H1 (cell line): ENCODE results near the gene GNG8. TPM values are rescaled to one million over a fixed set of nuclear protein-coding genes. Genes with fewer than 3 reads are reported as not detected.

Source experiments
- CTCF ChIA-PET: fragments of 300-600 bp; sonication (Branson Sonifier 250); formaldehyde crosslinking; loops from one replicate; lab custom pipeline; 2021; ENCODE audit not compliant: partially characterized antibody; lab: Charles Lee
- POLR2A ChIA-PET: fragments of 300-600 bp; sonication (Branson Sonifier 250); formaldehyde crosslinking; loops from one replicate; lab custom pipeline; 2021; ENCODE audit warnings: inconsistent platforms; ENCODE audit not compliant: partially characterized antibody; lab: Charles Lee
- DNase-seq, 2 experiments: peaks; one replicate each; pipeline versions ENCODE4 v3.0.0 to v3.0.0-alpha.2; 2010 to 2022; ENCODE audit warnings: low spot score in 2 of 2, low read depth in 1 of 2, mixed read lengths in 1 of 2
- FAIRE-seq: peaks from 2 replicates; lab custom pipeline; 2011; peaks lifted over from hg19 to GRCh38; lab: Jason Lieb, UNC
- H2AFZ ChIP-seq: 2 replicates; pipeline ENCODE4 v1.8.1; 2012; ENCODE audit warnings: low read length, inconsistent platforms
- H2AK5ac ChIP-seq: 2 replicates; pipeline ENCODE4 v1.6.1; 2013; ENCODE audit warnings: low read depth, low read length
- H2BK120ac ChIP-seq: replicated peaks from 2 replicates; pipeline ENCODE3; 2013; ENCODE audit warnings: low read depth, low read length, inconsistent platforms
- H2BK12ac ChIP-seq: 2 replicates; pipeline ENCODE4 v1.6.1; 2013; ENCODE audit warnings: low read depth, low read length
- H2BK15ac ChIP-seq: 2 replicates; pipeline ENCODE4 v1.6.1; 2013; ENCODE audit warnings: low read length
- H2BK20ac ChIP-seq: 2 replicates; pipeline ENCODE4 v1.6.1; 2013; ENCODE audit warnings: low read length
- H2BK5ac ChIP-seq: 2 replicates; pipeline ENCODE4 v1.6.1; 2013; ENCODE audit warnings: low read depth, low read length
- H3K14ac ChIP-seq: 2 replicates; pipeline ENCODE4 v1.6.1; 2013; ENCODE audit warnings: inconsistent platforms; ENCODE audit not compliant: insufficient read length
- H3K18ac ChIP-seq: 2 replicates; pipeline ENCODE4 v1.6.1; 2013; ENCODE audit warnings: low read length; ENCODE audit errors: extremely low read depth
- H3K23ac ChIP-seq: 2 replicates; pipeline ENCODE4 v1.6.1; 2013; ENCODE audit warnings: inconsistent platforms; ENCODE audit not compliant: insufficient read length
- H3K23me2 ChIP-seq: 2 replicates; pipeline ENCODE4 v1.6.1; 2013; ENCODE audit warnings: low read depth, low read length
- H3K27ac ChIP-seq: 2 replicates; pipeline ENCODE4 v1.6.1; 2011; ENCODE audit warnings: low read depth, low read length, inconsistent platforms
- H3K27me3 ChIP-seq, 4 experiments: replicated peaks in 1 of 4; 1 replicate in 1 of 4; 2 replicates in 3 of 4; pipeline versions ENCODE4 v1.6.1 to v1.8.1; 2011 to 2013; ENCODE audit warnings: low read length in 3 of 4, mild to moderate bottlenecking in 3 of 4, inconsistent platforms in 2 of 4, mixed read lengths in 2 of 4, moderate library complexity in 1 of 4; ENCODE audit not compliant: control insufficient read depth in 3 of 4, insufficient read depth in 3 of 4; ENCODE audit errors: extremely low read depth in 1 of 4
- H3K36me3 ChIP-seq, 4 experiments: 2 replicates each; pipeline versions ENCODE4 v1.6.1 to v1.8.1; 2011 to 2013; ENCODE audit warnings: mild to moderate bottlenecking in 4 of 4, low read length in 3 of 4, moderate library complexity in 2 of 4, control low read depth in 1 of 4, inconsistent platforms in 1 of 4; ENCODE audit not compliant: insufficient read depth in 4 of 4, control insufficient read depth in 2 of 4
- H3K4ac ChIP-seq: replicated peaks from 2 replicates; pipeline ENCODE3; 2013; ENCODE audit warnings: low read length, low read depth, mixed read lengths, inconsistent platforms; ENCODE audit not compliant: insufficient read length
- H3K4me1 ChIP-seq, 4 experiments: replicated peaks in 1 of 4; 1 replicate in 1 of 4; 2 replicates in 3 of 4; pipeline versions ENCODE4 v1.6.1 to v1.8.1; 2011 to 2013; ENCODE audit warnings: low read length in 3 of 4, inconsistent platforms in 2 of 4, mixed read lengths in 1 of 4; ENCODE audit not compliant: insufficient read depth in 4 of 4, control insufficient read depth in 3 of 4
- H3K4me2 ChIP-seq, 2 experiments: 2 replicates each; pipeline versions ENCODE4 v1.6.1 to v1.8.1; 2011 to 2013; ENCODE audit warnings: low read depth in 2 of 2, low read length in 2 of 2, control low read depth in 1 of 2, inconsistent platforms in 1 of 2, mild to moderate bottlenecking in 1 of 2; ENCODE audit not compliant: insufficient read depth in 1 of 2
- H3K4me3 ChIP-seq, 4 experiments: fragments of 200-600, 300-600 bp in 1 of 4; sonication (generic), shearing (Covaris generic), sonication (Bioruptor Twin) in 1 of 4; 2 replicates each; pipeline versions ENCODE4 v1.5.1 to v1.8.1; 2011 to 2016; ENCODE audit warnings: low read length in 4 of 4, low read depth in 3 of 4, control low read depth in 2 of 4, inconsistent platforms in 2 of 4, mild to moderate bottlenecking in 2 of 4, mixed read lengths in 1 of 4, moderate library complexity in 1 of 4; ENCODE audit not compliant: insufficient read depth in 2 of 4; ENCODE audit errors: extremely low read depth in 1 of 4
- H3K56ac ChIP-seq: replicated peaks from 2 replicates; pipeline ENCODE3; 2013; ENCODE audit warnings: low read depth, mild to moderate bottlenecking, mixed read lengths, low read length, inconsistent platforms; ENCODE audit not compliant: insufficient read length
- H3K79me1 ChIP-seq: 2 replicates; pipeline ENCODE4 v1.6.1; 2013; ENCODE audit warnings: low read depth, low read length, control low read depth
- H3K79me2 ChIP-seq, 2 experiments: 2 replicates each; pipeline versions ENCODE4 v1.6.1 to v1.8.1; 2012 to 2013; ENCODE audit warnings: low read length in 2 of 2, mild to moderate bottlenecking in 2 of 2, inconsistent platforms in 1 of 2; ENCODE audit not compliant: insufficient read depth in 2 of 2, control insufficient read depth in 1 of 2
- H3K9ac ChIP-seq, 4 experiments: replicated peaks in 1 of 4; 1 replicate in 1 of 4; 2 replicates in 3 of 4; pipeline versions ENCODE4 v1.6.1 to v1.8.1; 2011 to 2013; ENCODE audit warnings: low read depth in 3 of 4, low read length in 3 of 4, control low read depth in 2 of 4, mild to moderate bottlenecking in 2 of 4, moderate library complexity in 2 of 4, inconsistent platforms in 1 of 4; ENCODE audit errors: extremely low read depth in 1 of 4
- H3K9me3 ChIP-seq, 2 experiments: 2 replicates each; pipeline versions ENCODE4 v1.6.1 to v1.8.1; 2012 to 2013; ENCODE audit warnings: mild to moderate bottlenecking in 2 of 2, moderate library complexity in 2 of 2, control low read depth in 1 of 2, inconsistent platforms in 1 of 2, low read depth in 1 of 2, low read length in 1 of 2, mixed read lengths in 1 of 2; ENCODE audit not compliant: insufficient read depth in 2 of 2
- H4K20me1 ChIP-seq, 2 experiments: replicated peaks in 1 of 2; 2 replicates each; pipeline versions ENCODE3 to v1.8.1; 2011 to 2013; ENCODE audit warnings: inconsistent platforms in 2 of 2, low read length in 2 of 2, mild to moderate bottlenecking in 1 of 2; ENCODE audit not compliant: insufficient read depth in 2 of 2, control insufficient read depth in 1 of 2
- H4K5ac ChIP-seq: 2 replicates; pipeline ENCODE4 v1.6.1; 2013; ENCODE audit warnings: low read length, low read depth, mixed read lengths, inconsistent platforms; ENCODE audit not compliant: insufficient read length
- H4K8ac ChIP-seq: 2 replicates; pipeline ENCODE4 v1.8.0; 2013; ENCODE audit warnings: mild to moderate bottlenecking, moderate library complexity, low read length, inconsistent platforms; ENCODE audit not compliant: insufficient read depth; ENCODE audit errors: extremely low read depth
- H4K91ac ChIP-seq: replicated peaks from 2 replicates; pipeline ENCODE3; 2013; ENCODE audit warnings: low read length, mixed read lengths, inconsistent platforms; ENCODE audit not compliant: insufficient read length
- CHD2 ChIP-seq: IDR thresholded peaks from 2 replicates; pipeline ENCODE4 v1.6.1; 2012; ENCODE audit warnings: low read length, improper control_type of control experiment
- GTF2F1 ChIP-seq: IDR thresholded peaks from 2 replicates; pipeline ENCODE4 v1.6.1; 2012; ENCODE audit warnings: low read depth, low read length, improper control_type of control experiment, borderline replicate concordance
- HDAC6 ChIP-seq: IDR thresholded peaks from one replicate; pipeline ENCODE4 v1.7.1; 2012; ENCODE audit warnings: low read depth, mild to moderate bottlenecking, inconsistent platforms, low read length, moderate library complexity
- JUND ChIP-seq: IDR thresholded peaks from 2 replicates; pipeline ENCODE4 v1.6.1; 2011; ENCODE audit warnings: mild to moderate bottlenecking, improper control_type of control experiment, low read length
- POLR2A ChIP-seq, 2 experiments: IDR thresholded peaks; 1 replicate in 1 of 2; 2 replicates in 1 of 2; pipeline ENCODE4 v1.6.1; 2011; ENCODE audit warnings: low read depth in 2 of 2, low read length in 2 of 2, mild to moderate bottlenecking in 2 of 2; ENCODE audit errors: control extremely low read depth in 1 of 2
- RNF2 ChIP-seq: fragments of 200-900, 300-1000 bp; sonication (generic); IDR thresholded peaks from 2 replicates; pipeline ENCODE4 v1.7.1; 2016; ENCODE audit warnings: borderline replicate concordance, low read depth, mild to moderate bottlenecking, antibody characterized with exemption, low read length; ENCODE audit not compliant: poor library complexity, severe bottlenecking; ENCODE audit errors: missing control alignments
- RXRA ChIP-seq: IDR thresholded peaks from 2 replicates; pipeline ENCODE4 v1.6.1; 2011; ENCODE audit warnings: low read depth, mild to moderate bottlenecking, low read length, moderate library complexity; ENCODE audit not compliant: insufficient read depth
- SIRT6 ChIP-seq: IDR thresholded peaks from one replicate; pipeline ENCODE4 v1.7.1; 2012; ENCODE audit warnings: low read length, inconsistent platforms
- SP2 ChIP-seq: IDR thresholded peaks from 2 replicates; pipeline ENCODE4 v1.6.1; 2012; ENCODE audit warnings: mild to moderate bottlenecking, low read length, inconsistent platforms
- TAF7 ChIP-seq: optimal IDR thresholded peaks from 2 replicates; pipeline ENCODE3; 2011; ENCODE audit warnings: low read depth, mild to moderate bottlenecking, inconsistent platforms, low read length, moderate library complexity, borderline replicate concordance
- TCF12 ChIP-seq: IDR thresholded peaks from 2 replicates; pipeline ENCODE4 v1.6.1; 2011; ENCODE audit warnings: low read depth, mild to moderate bottlenecking, low read length
- WGBS, 2 experiments: shearing (Covaris generic) in 1 of 2; methylation state at CpG; one replicate each; pipeline versions ENCODE4 v1.1.6 to v1.1.7; 2013 to 2015; ENCODE audit warnings: low lambda C conversion rate in 2 of 2, mixed read lengths in 2 of 2, inconsistent platforms in 1 of 2, low coverage in 1 of 2, missing lambda C conversion rate in 1 of 2; ENCODE audit not compliant: insufficient replicate concordance in 2 of 2, insufficient coverage in 1 of 2, insufficient read length in 1 of 2; ENCODE audit errors: extremely low coverage in 1 of 2, missing lambda C conversion rate in 1 of 2; 5-methylcytosine and 5-hydroxymethylcytosine counted together
- polyA plus RNA-seq, 7 experiments: library from polyadenylated mRNA; depleted of rRNA in 3 of 7; stranded (reverse) in 5 of 7; unstranded in 2 of 7; fragments of >200 nt in 5 of 7; fragments of 200-250 nt in 2 of 7; gene quantifications; 1 replicate in 5 of 7; 2 replicates in 1 of 7; 4 replicates in 1 of 7; pipeline versions ENCODE4 v1.2.1 to v1.2.3, GENCODE V29; 2011 to 2013; ENCODE audit warnings: missing spikeins in 2 of 7, mixed read lengths in 2 of 7
- total RNA-seq: library from RNA; stranded (reverse); fragmentation: NEBNext Ultra II Directional; extraction: Animal tissue kit (Norgen Biotek cat#: 25700); gene quantifications from 2 replicates; pipeline ENCODE4 v1.2.1, GENCODE V29; 2021
- TF ChIP-seq, protein P1 (sequence below): IDR thresholded peaks from 2 replicates; pipeline ENCODE4 v1.6.1; 2012; ENCODE audit warnings: inconsistent platforms
- TF ChIP-seq, protein P2 (sequence below): IDR thresholded peaks from 2 replicates; pipeline ENCODE4 v1.6.1; 2012; ENCODE audit warnings: inconsistent platforms

Gene GNG8
- total and polyA plus RNA-seq, 2 of the 8 experiments (the other 6 are each of a cell fraction or from before 2014, with no cell fraction given): not detected

DNA sequence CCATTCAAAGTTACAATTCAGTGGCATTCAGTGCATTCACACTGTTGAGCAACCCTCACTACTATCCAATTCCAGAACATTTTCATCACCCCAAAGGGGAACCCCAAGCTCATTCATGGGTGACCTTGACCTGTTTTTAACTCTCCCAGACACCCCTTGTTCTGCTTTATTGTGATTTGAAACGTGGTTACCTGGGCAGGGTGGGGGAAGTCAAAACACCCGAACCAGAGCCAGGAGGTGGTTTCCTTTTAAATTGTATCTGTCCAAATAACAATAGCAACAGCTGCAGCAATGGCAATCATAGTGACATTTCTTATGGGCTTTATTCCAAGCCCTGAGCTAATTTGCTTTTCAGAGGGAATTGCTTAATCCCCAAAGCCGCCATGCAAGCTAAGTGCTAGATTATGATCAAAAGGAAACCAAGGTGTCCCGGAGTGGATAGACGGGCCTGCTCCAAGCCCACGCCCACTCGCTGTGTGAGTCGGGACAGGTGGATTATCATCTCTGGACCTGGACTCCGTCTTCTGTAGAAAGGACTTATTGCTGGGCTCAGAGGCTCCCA is 17.3 kb downstream of the GNG8 start:
- FAIRE-seq: no peak
- Histone ChIP-seq H3K79me1 (no peaks in the 10 kb centered on the region), H3K14ac (no peak overlapping the region), H3K56ac (no peak overlapping the region), H3K4me3 (no peak overlapping the region), H4K20me1 (no peaks in the 10 kb centered on the region), H3K23ac (no peak overlapping the region), H2BK120ac (no peak overlapping the region), H3K27me3 (no peaks in the 10 kb centered on the region), H2BK12ac (no peak overlapping the region), H2BK20ac (no peak overlapping the region), H2AFZ (no peak overlapping the region), H3K23me2 (no peaks in the 10 kb centered on the region), H2BK5ac (no peak overlapping the region), H3K4me1 (peaks cover 0 to 7% (median 3%) of the 10 kb centered on the region in 4 experiments; a peak in 4 of 7 replicates), H3K36me3 (no peaks in the 10 kb centered on the region), H3K4me2 (no peak overlapping the region), H4K8ac (no peak overlapping the region), H2AK5ac (no peak overlapping the region), H3K27ac (no peak overlapping the region), H2BK15ac (no peak overlapping the region), H3K79me2 (no peaks in the 10 kb centered on the region), H3K4ac (no peak overlapping the region), H4K5ac (no peak overlapping the region), H3K18ac (no peak overlapping the region), H4K91ac (no peak overlapping the region), H3K9me3 (no peaks in the 10 kb centered on the region), H3K9ac (no peak overlapping the region)
- CTCF ChIA-PET: interaction anchor here (1.2 to 15.6 kb wide), 5 partner anchors 9 to 135 kb away, joined by 3 to 341 read pairs (median 27); partner anchors contain the start of genes DACT3 and PTGIR
- WGBS, 2 experiments: 97% methylated on average over 9 of the region's 9 CpGs; no CpG with 5 or more reads in 1 of the 2 experiments
- DNase-seq: no peak
- POLR2A ChIA-PET: interaction anchor here (0.6 to 0.9 kb wide), 2 partner anchors 16 to 76 kb away, joined by 3 to 4 read pairs; no protein-coding TSS in a partner anchor
- TF ChIP-seq SP2 (no peak), HDAC6 (no peak), JUND (no peak), TCF12 (no peak), TAF7 (no peak), SIRT6 (no peak), CHD2 (no peak), RXRA (no peak), GTF2F1 (no peak), POLR2A (IDR thresholded peaks at IDR 0.05; ENCODE audit: control extremely low read depth in 1 of 2, low read depth in 2 of 2, low read length in 2 of 2) (no peak), RNF2 (no peak)
- TF ChIP-seq, protein P1, sequence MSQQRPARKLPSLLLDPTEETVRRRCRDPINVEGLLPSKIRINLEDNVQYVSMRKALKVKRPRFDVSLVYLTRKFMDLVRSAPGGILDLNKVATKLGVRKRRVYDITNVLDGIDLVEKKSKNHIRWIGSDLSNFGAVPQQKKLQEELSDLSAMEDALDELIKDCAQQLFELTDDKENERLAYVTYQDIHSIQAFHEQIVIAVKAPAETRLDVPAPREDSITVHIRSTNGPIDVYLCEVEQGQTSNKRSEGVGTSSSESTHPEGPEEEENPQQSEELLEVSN: no peak
- TF ChIP-seq, protein P2, sequence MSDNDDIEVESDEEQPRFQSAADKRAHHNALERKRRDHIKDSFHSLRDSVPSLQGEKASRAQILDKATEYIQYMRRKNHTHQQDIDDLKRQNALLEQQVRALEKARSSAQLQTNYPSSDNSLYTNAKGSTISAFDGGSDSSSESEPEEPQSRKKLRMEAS: no peak
